Activated CD4-positive, alpha-beta T cell treated with anti-CD3 and anti-CD28 coated beads, Interleukin-2, amount 50 U/mL, for 1 hour (primary cell): ENCODE results near the gene TNFAIP8.

Source experiments
- DNase-seq: peaks from one replicate; pipeline ENCODE4 v3.0.0-alpha.2; 2020

The TNFAIP8 gene

DNA sequence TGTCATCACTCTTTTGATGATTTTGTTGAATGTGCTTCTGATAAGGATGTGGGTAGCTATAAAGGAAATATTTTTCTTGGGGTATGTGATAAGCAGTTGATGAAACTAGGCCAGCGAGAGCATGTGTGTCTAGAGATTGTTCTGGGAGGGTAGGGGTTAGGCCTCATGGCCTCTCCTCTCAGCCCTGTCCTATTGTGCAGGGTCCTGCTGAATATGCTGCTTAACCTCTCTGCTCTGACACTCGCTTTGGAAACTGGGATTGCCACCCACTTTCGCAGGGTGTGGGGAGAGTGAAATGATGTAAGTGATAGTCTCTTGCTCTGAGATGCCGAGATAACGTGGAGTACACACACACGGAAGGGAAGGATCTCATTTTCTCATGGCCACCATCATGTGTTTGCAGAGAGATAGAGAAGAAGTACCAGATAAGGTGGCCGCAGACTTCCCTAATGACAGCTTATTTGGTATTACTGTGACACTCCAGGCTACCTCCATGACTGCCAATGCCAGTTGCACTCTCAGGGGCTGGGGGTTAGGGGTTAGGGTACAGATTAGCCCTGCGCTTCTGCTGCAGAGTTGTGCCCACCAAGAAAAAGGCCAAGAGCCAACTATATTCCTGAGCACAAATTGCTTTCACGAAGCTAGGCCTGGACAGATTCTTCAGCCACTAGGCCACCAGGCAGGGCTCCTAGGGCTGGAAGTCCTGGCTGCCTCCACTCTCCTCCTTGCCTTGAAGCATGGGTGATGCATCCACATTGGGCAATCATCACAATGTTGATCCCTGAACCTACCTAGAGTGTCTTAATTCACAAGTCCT lies 25.2 kb upstream of the TNFAIP8 start:
- DNase-seq, result peak; percentile 42

DNA sequence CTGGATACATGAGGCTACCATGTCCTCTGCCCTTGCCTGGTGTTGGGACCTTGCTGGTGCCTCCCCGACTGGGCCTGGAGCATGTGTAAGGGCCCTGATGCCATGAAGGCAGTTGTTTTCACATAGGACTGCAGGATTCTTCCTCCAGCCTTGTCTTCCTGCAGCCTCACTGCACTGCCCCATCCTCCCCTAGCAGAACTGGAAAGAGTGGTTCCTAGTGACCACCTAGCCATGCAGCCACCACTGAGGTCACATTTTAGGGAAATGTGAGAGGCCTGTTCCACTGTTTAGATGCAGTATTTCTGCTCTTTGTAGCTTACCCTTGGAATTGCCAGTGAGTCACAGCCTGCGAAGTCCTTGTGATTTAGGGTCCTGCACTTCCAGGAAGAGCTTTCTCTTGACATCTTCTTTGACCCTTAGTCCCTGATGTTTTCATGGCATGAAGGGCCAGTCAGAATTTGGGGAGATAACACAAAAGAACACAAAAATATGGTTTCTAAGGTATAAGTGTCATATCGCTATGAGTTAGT lies 24.2 kb upstream of the TNFAIP8 start:
- DNase-seq, result no peak

DNA sequence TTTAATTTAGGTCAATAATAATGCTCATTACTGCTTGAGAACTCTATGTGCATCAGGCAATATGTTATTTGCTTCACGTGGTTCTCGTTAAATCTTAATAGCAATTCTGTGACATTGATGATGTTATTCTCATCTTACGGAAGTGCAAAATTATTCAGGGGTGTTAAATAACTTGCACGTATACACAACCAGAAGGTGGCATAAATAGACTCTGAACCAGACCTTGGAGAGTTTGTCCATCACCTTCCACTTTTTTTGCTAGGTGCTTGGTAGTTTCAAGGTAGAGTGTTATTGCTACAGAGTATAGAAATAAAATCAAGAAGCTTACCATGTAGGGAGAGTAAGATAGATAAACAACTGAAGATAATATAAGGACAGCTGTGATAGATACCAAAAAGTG lies 23.6 kb upstream of the TNFAIP8 start:
- no peak for DNase-seq

DNA sequence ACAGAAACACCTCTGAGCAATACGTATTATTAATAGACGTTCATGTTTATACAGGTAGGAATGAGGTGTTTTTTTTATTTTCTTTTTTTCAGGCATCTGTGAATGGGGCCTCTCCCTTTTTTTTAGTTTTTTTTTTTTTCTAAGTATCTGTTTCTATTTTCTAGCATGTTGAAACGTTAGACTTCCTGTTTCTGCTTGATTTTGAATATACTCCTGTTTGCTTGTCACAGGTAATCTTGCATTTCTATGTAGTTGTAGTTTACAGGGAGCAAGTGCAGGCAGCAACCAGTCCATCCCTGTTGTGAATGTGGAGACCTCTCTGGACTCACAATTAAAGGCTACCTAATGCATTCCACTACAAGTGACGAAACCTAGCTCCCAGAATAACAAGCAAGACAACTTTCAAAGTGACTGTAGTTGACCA lies 22.8 kb upstream of the TNFAIP8 start:
- DNase-seq, result no peak

DNA sequence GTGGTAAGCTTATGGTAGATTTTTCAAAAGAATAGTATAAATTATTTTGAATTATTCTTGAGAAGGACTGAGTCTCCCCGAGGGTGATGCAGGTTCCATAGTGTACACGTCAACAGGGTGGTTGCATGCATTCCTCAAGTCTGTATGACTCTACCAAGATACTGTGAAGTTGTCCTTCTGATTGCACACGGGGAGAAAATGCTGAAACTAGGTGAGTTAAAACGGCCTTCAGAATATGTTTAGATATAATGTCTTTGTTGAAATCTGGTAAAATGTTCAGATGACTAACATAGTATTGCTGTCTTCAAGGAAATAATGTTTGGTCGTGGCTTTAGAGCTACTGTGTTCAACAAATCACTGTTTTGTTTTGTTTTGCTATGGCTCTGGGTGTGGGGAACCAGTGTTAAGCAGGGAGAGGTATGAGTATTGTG lies 22.4 kb upstream of the TNFAIP8 start:
- no peak for DNase-seq

DNA sequence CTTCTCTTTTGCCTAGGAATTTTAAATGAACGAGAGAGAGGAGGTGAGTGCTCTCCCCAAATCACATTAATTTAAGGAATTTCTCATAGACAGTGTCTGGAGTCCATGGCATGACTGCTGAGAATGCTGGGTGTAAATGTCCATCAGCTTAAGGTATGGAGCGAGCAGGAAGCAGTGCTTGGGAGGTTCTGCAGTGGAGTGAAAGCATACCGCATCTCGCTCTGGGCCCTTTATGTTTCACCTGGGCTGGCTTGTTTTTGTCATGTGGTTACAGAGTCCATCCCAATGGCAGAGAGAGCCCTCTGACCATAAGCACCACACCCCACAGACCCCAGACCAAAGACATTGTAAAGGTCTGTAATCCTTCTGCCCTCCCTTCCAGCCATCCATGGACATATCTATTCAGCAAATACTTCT lies 20.6 kb upstream of the TNFAIP8 start:
- DNase-seq, result no peak

DNA sequence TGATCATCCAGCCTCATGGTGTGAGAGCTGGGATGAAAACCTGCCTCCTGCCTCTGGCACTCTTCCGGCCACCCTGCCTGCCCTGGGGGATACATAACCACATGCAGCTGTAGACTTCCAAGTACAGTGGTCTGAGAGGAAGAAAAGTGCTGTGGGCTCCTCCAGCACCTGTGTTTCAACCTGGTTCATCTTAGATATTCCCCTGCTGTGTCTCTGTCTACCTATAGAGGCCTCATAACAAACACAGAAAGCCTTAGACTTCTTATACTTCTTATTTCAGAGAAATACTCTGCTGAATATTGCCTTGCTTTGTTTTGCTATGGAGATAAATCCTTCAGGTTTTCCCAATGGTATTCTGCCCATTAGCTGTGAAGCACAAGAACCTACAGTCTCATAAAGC lies 19.6 kb upstream of the TNFAIP8 start:
- DNase-seq, result no peak

DNA sequence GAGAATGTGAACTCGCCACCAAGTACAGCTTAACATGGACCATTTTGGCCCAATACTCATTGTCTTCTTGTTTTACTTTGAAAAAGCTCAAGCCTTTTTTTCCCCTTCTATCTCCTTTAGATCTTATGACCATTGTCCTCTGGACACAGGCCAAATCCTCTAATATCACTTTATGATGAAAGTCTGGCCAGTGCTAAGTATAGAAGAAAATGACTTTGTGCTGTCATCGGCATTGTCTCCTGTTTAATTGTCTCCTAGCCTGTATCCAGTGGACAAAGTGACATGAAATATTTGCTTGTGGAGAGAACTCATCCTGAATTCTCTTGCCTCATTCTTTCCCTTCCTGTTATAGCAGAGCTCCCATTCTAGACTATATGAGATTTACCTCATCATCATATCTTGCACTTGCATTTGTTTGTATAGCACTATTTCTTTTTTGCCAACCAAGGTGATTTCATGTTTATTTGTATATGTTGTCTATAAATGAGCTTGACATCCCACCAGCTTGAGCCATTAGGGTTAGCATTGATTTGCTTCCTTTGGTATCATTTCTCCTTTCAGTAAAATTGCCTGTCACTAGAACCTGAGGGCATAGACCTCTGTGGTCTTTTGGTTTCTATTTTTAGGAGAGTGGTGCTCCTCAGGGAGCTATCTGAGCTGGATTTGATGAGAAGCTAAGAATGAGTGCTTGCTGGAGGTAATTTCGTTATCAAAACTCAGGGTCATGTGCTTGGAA lies 18.8 kb upstream of the TNFAIP8 start:
- DNase-seq, result no peak

DNA sequence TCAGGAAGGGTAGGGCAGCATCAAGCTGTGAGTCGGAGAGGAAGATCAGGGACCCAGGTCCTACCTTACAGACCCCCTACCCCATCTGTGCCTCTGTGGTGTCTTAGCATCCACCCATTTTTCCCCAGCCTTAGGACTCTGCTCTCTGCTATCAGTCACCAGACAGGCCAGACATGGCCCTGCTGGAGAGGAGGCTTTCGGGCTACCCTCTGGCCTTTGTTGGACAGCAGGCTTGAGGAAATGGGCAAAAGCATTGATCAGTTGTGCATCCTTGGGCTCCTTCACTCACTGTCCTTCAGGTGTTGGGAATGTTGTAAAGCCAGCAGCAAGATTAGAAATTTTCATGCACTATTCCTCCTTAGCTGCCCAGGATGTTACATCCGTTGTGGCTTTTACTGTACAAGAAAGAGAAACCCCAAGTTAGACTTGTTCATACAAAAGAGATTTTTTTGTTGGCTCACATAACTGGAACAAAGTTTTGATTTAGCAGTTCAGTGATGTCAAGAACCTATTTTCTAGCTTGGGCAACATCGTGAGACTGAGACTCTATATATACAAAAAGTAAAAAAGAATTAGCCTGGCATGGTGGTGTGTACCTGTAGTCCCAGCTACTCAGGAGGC lies 17.4 kb upstream of the TNFAIP8 start:
- no peak for DNase-seq

DNA sequence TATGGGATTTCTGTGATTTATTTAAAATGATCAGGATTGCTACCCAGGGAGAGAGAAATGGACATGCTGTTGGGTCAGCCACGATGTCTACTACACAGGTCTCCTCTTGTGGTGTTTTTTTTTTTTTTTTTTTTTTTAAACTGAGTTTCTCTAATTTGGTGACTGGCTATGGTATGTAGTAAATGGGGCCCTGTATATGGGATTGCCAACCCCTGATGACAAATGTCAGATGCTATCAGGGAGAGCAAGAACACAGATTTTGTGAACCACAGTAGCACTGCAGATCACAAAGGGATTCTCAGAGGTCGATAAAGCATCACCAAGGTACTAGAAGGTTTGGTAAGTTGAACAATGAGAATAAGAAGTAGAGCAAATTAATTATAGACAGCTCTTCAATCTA lies 16.5 kb upstream of the TNFAIP8 start:
- DNase-seq, result no peak

DNA sequence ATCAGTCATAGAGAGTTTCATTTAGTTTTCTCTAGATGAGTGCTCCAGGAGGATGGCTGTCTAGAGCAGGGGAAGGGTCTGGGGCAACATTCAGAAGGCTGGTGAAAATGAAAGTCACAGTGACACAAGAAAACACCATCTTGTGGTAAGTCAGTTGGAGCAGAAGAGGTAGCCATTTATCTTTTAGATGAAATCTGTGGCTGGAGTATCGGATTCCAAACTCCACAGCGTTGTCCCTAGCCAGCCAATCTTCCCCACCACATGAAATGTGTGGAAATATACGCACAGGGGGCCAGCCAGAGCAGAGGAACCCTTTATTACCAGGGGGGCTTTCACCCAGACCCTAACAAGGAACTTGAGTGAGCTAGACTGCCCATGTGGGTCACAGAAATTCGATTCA lies 15.9 kb upstream of the TNFAIP8 start:
- DNase-seq, result no peak

DNA sequence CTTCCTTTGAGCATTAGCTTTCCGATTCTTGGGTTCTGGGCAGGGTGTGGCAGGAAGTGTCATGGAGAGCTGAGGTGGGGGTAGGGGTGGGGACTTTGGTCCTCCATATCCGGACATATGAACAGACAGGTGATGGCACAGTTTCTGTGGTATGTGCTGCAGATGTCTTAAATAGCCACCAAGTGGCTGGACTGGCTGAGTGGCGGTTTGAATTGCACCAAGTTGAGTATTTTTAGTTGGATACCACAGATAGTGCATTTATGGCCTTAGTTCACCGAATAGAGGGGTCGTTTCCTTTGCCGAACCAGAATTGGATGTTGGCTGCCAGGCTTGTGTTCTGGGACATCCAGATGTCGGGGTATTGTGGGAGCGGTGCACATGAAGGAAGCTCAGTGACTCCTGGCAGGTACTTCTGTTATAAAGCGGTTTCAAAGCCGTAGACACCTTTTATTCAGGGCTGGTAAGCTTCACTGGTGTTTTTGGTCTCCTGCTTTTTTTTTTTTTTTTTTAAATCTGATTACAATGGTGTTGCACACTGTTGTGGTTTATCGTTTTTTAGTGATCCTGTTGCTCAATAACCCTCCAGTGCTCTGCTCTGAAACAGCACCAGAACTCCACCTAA lies 15.1 kb upstream of the TNFAIP8 start:
- DNase-seq, result peak; percentile 64

DNA sequence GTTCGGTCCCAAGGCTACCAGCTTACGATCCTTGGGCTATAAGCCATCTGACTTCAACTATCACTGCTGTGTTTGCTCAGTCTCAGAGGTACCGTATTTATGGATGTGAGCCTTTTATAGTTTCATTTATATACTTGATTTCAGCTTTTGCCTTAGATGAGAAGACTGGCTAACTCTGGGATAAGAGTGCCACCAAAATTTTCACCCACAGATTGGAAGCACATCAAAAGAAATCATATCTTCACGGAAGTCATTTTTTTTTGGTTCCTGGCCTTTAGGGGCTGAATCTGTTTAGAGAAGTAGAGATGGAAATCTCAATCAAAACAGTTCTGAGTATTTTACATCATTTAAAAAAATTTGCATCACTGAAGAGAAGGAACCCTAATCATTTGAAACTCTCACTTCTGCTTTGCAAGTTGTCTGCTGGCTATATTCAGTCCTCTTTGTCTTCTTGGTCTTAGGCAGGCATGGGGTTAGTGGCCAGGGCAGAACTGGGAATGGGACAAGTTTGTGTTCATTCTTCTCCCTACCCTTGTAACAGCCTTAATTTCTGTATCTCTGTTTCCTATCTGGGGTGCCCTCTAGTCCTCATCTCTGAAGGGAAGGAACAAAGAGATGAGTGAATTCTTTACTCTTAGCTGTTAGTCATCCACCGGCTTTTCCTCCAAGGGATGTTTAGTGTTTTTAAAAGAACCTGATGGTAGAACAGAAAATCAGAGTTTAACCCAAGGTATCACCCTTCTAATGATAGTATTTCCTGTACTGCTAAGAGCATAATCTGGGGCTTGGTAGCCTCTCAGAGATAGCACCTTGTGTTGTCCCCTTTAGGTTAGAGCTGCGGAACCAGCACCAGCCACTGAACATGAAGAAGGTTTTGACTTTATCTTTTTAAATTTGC lies 14.1 kb upstream of the TNFAIP8 start:
- no peak for DNase-seq

DNA sequence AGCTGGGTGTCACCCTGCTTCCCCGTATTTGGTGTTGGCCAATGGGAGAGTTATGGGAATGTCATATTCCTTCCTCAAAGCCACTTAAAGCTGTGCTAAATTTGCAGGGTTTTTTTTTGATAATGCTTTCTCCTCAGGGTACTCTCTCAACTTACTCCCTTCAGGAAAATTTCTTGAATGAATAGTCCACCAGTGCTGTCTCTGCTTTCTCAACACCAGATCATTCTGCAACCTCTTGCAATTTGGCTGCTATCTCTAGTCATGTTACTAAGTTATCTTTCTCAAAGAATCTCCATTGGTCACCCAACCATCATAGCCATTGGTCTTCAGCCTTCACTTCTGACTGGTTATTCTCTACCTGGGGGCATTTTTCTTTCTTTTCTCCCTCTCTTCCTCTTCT lies 13.4 kb upstream of the TNFAIP8 start:
- no peak for DNase-seq

DNA sequence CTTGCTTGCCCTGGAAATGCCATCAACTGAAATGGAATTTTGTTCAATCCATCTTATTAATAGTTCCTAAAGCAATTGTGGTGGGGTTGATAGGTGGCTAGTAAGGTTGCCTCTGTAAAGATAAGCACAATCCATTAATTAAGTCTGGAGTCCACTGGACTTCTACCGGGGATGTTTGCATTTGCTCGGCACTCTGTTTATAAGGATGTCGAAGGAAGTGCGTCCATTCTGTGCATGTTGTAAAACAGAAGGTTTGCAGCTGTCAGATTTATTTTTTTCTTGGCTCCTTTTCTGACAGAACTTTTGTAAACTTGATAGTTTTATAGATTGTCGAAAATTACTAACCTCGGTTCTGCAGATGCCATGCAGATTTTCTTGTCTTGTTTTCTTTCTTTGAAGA lies 12.8 kb upstream of the TNFAIP8 start:
- no peak for DNase-seq

DNA sequence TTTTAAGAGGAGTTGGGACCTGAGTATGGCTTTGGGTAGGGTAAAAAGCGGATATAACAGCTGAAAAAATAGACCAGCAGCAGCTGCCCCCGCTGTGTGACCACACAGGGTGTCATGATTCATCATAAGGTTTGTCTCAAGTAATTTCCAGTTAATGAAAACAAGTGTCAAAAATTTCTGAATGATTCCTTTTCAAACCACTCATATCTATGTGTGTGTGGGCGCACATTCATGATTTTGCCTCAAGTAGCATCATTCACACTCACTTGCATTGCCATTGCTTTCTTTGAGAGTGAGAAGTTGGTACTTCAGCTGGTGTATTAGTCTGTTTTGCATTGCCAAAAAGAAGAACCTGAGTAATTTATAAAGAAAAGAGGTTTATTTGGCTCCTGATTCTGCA lies 12.1 kb upstream of the TNFAIP8 start:
- DNase-seq, result no peak

DNA sequence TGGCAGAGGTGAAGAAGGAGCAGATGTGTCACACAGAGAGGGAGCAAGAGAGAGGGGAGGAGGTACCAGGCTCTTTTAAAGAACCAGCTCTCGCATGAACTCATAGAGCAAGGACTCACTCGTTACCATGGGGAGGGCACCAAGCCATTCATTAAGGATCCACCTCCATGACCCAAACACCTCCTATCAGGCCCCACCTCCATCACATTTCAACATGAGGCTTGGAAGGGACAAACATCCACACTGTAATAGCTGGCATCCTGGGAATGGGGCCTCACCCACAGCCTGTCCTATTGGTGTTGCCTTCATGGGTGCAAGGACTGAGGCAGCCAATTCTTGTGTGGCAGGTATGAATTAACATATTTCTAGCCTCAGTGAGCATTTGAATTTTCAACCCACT lies 11.6 kb upstream of the TNFAIP8 start:
- DNase-seq, result no peak

DNA sequence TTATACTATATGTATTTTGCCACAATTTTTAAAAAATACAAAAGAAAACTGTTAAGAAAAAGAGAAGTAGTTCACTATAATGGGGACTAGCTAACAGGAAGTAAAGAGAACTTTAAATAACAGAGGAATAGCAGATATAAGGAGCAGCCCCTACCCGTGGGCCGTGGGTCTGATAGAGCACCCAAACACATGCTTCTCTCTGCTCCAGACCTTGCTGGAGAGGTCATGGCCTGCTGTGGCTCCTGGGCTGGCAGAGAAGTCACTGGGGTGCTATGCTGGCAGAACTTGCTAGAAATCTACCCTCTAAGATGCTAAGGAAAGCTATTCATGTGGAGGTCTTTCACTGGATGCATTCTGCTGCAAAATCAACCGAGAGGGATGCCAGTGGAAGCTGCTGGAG lies 10.0 kb upstream of the TNFAIP8 start:
- DNase-seq, result no peak

DNA sequence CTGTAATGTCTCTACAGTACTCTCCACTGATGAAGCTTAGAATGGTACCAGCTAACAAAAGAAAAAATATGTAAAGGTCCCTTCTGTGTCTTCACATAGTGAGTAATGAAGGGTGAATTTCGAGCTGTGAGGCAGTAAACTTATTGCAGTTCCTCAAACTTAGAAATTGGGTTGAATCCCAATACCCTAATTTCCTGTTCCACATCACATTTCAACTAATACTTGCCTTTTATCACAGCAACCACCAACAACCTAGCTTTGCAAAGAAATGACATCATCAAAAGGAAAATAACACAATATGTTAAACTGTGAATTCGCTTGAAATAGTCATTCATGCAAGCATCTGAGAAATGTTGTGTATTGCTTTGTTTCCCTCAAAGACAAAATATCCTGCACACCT lies 9.4 kb upstream of the TNFAIP8 start:
- no peak for DNase-seq

DNA sequence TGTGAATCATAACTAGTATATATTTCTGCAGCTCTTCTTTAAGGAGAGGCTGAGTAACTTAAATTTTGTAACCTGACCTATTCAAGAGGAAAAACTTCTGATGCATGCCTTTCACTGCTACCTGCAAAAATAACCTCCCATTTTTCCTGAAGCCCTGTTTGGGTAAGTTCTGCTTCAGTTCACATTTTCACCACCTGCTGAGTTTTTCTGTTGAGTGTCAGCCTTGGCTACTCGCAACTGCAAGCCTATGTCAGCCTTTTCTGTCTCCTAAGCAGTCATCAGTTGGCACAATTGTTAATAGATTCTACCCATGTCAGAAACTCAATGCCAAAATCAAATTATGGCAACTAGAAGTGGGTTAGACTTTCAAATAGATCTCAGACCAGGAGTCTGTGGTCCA lies 8.2 kb upstream of the TNFAIP8 start:
- no peak for DNase-seq

DNA sequence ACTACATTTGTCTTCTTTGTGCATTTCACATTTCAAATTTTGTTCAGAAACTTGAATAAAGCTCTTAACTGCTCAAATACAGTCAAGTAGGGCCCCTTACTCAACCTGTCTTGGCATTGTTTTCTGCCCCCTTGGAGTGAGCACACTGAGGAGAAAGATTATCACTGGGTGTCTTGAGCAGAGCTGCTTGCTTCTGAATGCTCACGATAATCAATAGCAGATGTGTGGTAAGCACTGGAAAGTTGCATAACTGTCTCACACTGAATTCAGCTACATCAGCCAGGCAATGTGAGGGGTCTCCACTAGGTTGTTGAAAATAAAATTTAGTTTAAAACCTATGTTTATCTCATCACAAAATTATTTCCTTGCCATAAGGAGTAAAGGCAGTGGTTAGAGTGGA lies 7.8 kb upstream of the TNFAIP8 start:
- no peak for DNase-seq

DNA sequence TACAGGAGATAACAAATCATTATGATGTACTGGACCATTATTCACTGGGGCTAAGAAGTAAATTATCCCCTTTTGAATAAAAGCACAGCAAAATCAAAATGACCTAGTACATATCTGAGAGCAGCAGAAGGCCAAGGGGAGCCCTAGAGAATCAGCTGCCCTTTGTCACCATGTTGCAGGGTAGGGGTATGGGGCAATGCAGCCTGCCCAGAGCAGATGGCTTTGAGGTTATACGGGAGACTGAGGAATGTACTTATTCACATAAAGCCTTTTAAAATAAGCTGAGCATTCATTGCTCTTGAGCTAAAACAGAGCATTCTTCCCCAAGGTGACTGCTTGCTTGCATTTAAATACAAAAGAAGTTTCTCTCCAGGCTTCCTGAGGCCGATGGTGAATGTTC lies 2.6 kb upstream of the TNFAIP8 start:
- DNase-seq, result no peak
